Mesendoderm (in vitro differentiated cells): ENCODE measurements around the gene SDHA.
"Not testable (repeated sequence)": the region's sequence is repeated elsewhere in the genome, so short reads cannot be mapped to it uniquely, and the experiment has no call there.

Experiments used
- DNase-seq: peaks from one replicate; pipeline ENCODE4 v3.0.0; 2013
- H2AK5ac ChIP-seq: 2 replicates; pipeline ENCODE4 v1.6.1; 2013; ENCODE audit warnings: low read length, inconsistent platforms
- H2BK120ac ChIP-seq: 2 replicates; pipeline ENCODE4 v1.6.1; 2013; ENCODE audit warnings: low read depth, mild to moderate bottlenecking, low read length, moderate library complexity, mixed read lengths
- H2BK15ac ChIP-seq: replicated peaks from 2 replicates; pipeline ENCODE4 v1.6.1; 2013; ENCODE audit warnings: low read depth, mild to moderate bottlenecking, moderate library complexity
- H2BK5ac ChIP-seq: 2 replicates; pipeline ENCODE4 v1.6.1; 2013; ENCODE audit warnings: low read length, inconsistent platforms
- H3K18ac ChIP-seq: 2 replicates; pipeline ENCODE4 v1.6.1; 2013; ENCODE audit warnings: mild to moderate bottlenecking, low read length, mixed read lengths
- H3K23ac ChIP-seq: one replicate; pipeline ENCODE4 v1.6.1; 2013; ENCODE audit warnings: low read length
- H3K27ac ChIP-seq: 2 replicates; pipeline ENCODE4 v1.5.1; 2013; ENCODE audit warnings: low read depth, mild to moderate bottlenecking, inconsistent platforms, low read length, moderate library complexity
- H3K27me3 ChIP-seq: 2 replicates; pipeline ENCODE4 v1.6.1; 2013; ENCODE audit warnings: low read length, control low read depth, mild to moderate bottlenecking, inconsistent platforms; ENCODE audit not compliant: insufficient read depth, poor library complexity
- H3K36me3 ChIP-seq: 2 replicates; pipeline ENCODE4 v1.6.1; 2013; ENCODE audit warnings: low read length, inconsistent platforms; ENCODE audit not compliant: control insufficient read depth, insufficient read depth
- H3K4ac ChIP-seq: one replicate; pipeline ENCODE4 v1.6.1; 2013; ENCODE audit warnings: low read depth, mild to moderate bottlenecking, low read length, moderate library complexity
- H3K4me1 ChIP-seq: 2 replicates; pipeline ENCODE4 v1.6.1; 2013; ENCODE audit warnings: low read depth, low read length, inconsistent platforms; ENCODE audit not compliant: control insufficient read depth
- H3K4me2 ChIP-seq: 2 replicates; pipeline ENCODE4 v1.6.1; 2013; ENCODE audit warnings: low read length
- H3K4me3 ChIP-seq: 2 replicates; pipeline ENCODE4 v1.5.1; 2013; ENCODE audit warnings: mild to moderate bottlenecking, low read length
- H3K56ac ChIP-seq: one replicate; pipeline ENCODE4 v1.6.1; 2013; ENCODE audit warnings: low read length
- H3K79me1 ChIP-seq: 2 replicates; pipeline ENCODE4 v1.6.1; 2013; ENCODE audit warnings: low read length, inconsistent platforms
- H3K79me2 ChIP-seq: 2 replicates; pipeline ENCODE4 v1.6.1; 2013; ENCODE audit warnings: mild to moderate bottlenecking, low read length; ENCODE audit not compliant: control insufficient read depth, insufficient read depth
- H3K9ac ChIP-seq: 2 replicates; pipeline ENCODE4 v1.6.1; 2013; ENCODE audit warnings: low read length, inconsistent platforms
- H4K5ac ChIP-seq: one replicate; pipeline ENCODE4 v1.6.1; 2013; ENCODE audit warnings: low read length
- H4K8ac ChIP-seq: one replicate; pipeline ENCODE4 v1.6.1; 2013; ENCODE audit warnings: low read depth, mild to moderate bottlenecking, control low read depth, low read length, moderate library complexity
- WGBS: extraction: QIAGEN DNeasy Blood & Tissue Kit; methylation state at CpG from one replicate; pipeline ENCODE4 v1.1.7; 2013; ENCODE audit warnings: low lambda C conversion rate, missing lambda C conversion rate; ENCODE audit not compliant: insufficient coverage; ENCODE audit errors: extremely low coverage; 5-methylcytosine and 5-hydroxymethylcytosine counted together

Gene SDHA

GRCh38 chr5:298737-299125, 80.6 kb downstream of the SDHA start:
- no peaks in the 10 kb centered on the region for H3K27me3 ChIP-seq
- no peaks in the 10 kb centered on the region for H3K79me2 ChIP-seq
- no peak overlapping the region for H2AK5ac ChIP-seq
- no peak overlapping the region for H2BK15ac ChIP-seq
- no peak overlapping the region for H3K4me3 ChIP-seq
- H2BK5ac ChIP-seq: no peak overlapping the region
- no peak overlapping the region for H3K4ac ChIP-seq
- H3K27ac ChIP-seq: no peak overlapping the region
- no peak overlapping the region for H3K56ac ChIP-seq
- no peak overlapping the region for H4K5ac ChIP-seq
- DNase-seq: no peak
- H3K4me1 ChIP-seq: no peaks in the 10 kb centered on the region
- H3K4me2 ChIP-seq: no peak overlapping the region
- H4K8ac ChIP-seq: no peak overlapping the region
- no peak overlapping the region for H3K23ac ChIP-seq
- WGBS: no CpG with 5 or more reads among the region's 2 CpGs
- H3K18ac ChIP-seq: no peak overlapping the region
- H3K79me1 ChIP-seq: no peaks in the 10 kb centered on the region
- no peak overlapping the region for H3K9ac ChIP-seq
- no peaks in the 10 kb centered on the region for H3K36me3 ChIP-seq
- no peak overlapping the region for H2BK120ac ChIP-seq

- H3K56ac ChIP-seq, H3K27me3 ChIP-seq, H3K4me1 ChIP-seq, H2BK15ac ChIP-seq, H4K8ac ChIP-seq, H3K79me2 ChIP-seq, H2BK5ac ChIP-seq, H3K79me1 ChIP-seq, H3K36me3 ChIP-seq, H2BK120ac ChIP-seq, H3K18ac ChIP-seq, H3K4me2 ChIP-seq, H4K5ac ChIP-seq, H3K23ac ChIP-seq, H2AK5ac ChIP-seq, H3K4ac ChIP-seq, H3K9ac ChIP-seq, H3K4me3 ChIP-seq, H3K27ac ChIP-seq, DNase-seq: not testable (repeated sequence)
- WGBS: no CpG with 5 or more reads among the region's 5 CpGs
These were observed 81.8 kb downstream of the SDHA start for GRCh38 chr5:299921-300320.

- H3K79me2 ChIP-seq, H3K36me3 ChIP-seq, H4K5ac ChIP-seq, H2BK15ac ChIP-seq, H3K27ac ChIP-seq, H3K27me3 ChIP-seq, H3K18ac ChIP-seq, H2AK5ac ChIP-seq, H3K4me2 ChIP-seq, H3K4ac ChIP-seq, H3K23ac ChIP-seq, H4K8ac ChIP-seq, H3K4me1 ChIP-seq, H3K79me1 ChIP-seq, DNase-seq, H3K4me3 ChIP-seq, H3K56ac ChIP-seq, H3K9ac ChIP-seq, H2BK5ac ChIP-seq, H2BK120ac ChIP-seq: not testable (repeated sequence)
- WGBS: no CpG with 5 or more reads among the region's 21 CpGs
These were observed 82.7 kb downstream of the SDHA start for GRCh38 chr5:300691-301435.

- H3K36me3 ChIP-seq: not testable (repeated sequence)
These were observed 84.3 kb downstream of the SDHA start for GRCh38 chr5:302416-302815.

DNA sequence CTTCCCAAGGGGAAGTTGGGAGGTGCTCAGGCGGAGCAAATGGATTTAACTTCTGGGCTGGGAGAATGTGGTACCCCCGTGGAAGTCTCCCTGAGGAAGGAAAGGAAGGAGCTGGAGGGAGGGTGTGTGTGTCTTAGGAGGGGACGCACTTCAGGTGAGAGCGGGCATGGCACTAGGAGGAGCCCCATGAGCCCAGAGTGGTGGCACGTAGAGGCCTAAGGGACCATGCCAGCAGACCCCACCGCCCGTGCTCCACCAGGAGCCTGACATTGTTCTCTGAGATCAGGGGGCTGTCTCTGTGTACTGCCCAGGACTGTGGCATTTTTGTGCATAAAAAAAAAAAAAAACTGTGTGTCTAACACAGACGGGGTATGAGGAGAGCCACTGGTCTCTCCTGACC, 84.8 kb downstream of the SDHA start:
- WGBS: no CpG with 5 or more reads among the region's 8 CpGs
- no peak overlapping the region for H3K18ac ChIP-seq
- H3K36me3 ChIP-seq: peaks cover 1% of the 10 kb centered on the region
- H3K27me3 ChIP-seq: no peaks in the 10 kb centered on the region
- no peak overlapping the region for H4K8ac ChIP-seq
- H2BK120ac ChIP-seq: no peak overlapping the region
- H3K23ac ChIP-seq: no peak overlapping the region
- peaks cover 4% of the 10 kb centered on the region for H3K79me1 ChIP-seq
- no peak overlapping the region for H4K5ac ChIP-seq
- no peak overlapping the region for H2AK5ac ChIP-seq
- no peak overlapping the region for H3K4me2 ChIP-seq
- H3K56ac ChIP-seq: no peak overlapping the region
- no peak overlapping the region for H3K4me3 ChIP-seq
- no peak overlapping the region for H3K4ac ChIP-seq
- DNase-seq: no peak
- no peak overlapping the region for H2BK5ac ChIP-seq
- H3K4me1 ChIP-seq: no peaks in the 10 kb centered on the region
- no peak overlapping the region for H3K9ac ChIP-seq
- no peak overlapping the region for H2BK15ac ChIP-seq
- H3K27ac ChIP-seq: no peak overlapping the region
- no peaks in the 10 kb centered on the region for H3K79me2 ChIP-seq

More at GRCh38 chr5:302416-302815, 84.3 kb downstream of the SDHA start:
- not testable (repeated sequence) for H3K4me2 ChIP-seq, H3K79me2 ChIP-seq, H3K56ac ChIP-seq, H3K79me1 ChIP-seq, H3K27me3 ChIP-seq, H2AK5ac ChIP-seq, H3K18ac ChIP-seq, H2BK15ac ChIP-seq, DNase-seq, H2BK120ac ChIP-seq, H3K27ac ChIP-seq, H4K5ac ChIP-seq, H2BK5ac ChIP-seq, H4K8ac ChIP-seq, H3K9ac ChIP-seq, H3K4me1 ChIP-seq, H3K23ac ChIP-seq, H3K4ac ChIP-seq, H3K4me3 ChIP-seq
- no CpG with 5 or more reads among the region's 8 CpGs for WGBS

GRCh38 chr5:303741-304140, 85.6 kb downstream of the SDHA start:
- not testable (repeated sequence) for H3K4me2 ChIP-seq, H3K79me2 ChIP-seq, H3K4me1 ChIP-seq, H4K5ac ChIP-seq, H3K56ac ChIP-seq, H2BK15ac ChIP-seq, H3K27ac ChIP-seq, H3K27me3 ChIP-seq, H4K8ac ChIP-seq, H3K79me1 ChIP-seq, H3K23ac ChIP-seq, DNase-seq, H3K18ac ChIP-seq, H3K36me3 ChIP-seq, H3K4me3 ChIP-seq, H2AK5ac ChIP-seq, H2BK5ac ChIP-seq, H3K9ac ChIP-seq, H3K4ac ChIP-seq, H2BK120ac ChIP-seq
- WGBS: no CpG with 5 or more reads among the region's 8 CpGs
